ENCODE results near the gene PTPMT1. TPM values are rescaled to one million over a fixed set of nuclear protein-coding genes. Genes with fewer than 3 reads are reported as not detected.
A peak's percentile ranks its signal among the peaks of the same experiment; 100 is the strongest.
"Not testable (repeated sequence)": the region's sequence is repeated elsewhere in the genome, so short reads cannot be mapped to it uniquely, and the experiment has no call there.

Gene PTPMT1
- total RNA-seq, 3 donors from 2014 or later, result 47.1 to 54.7 (median 48.8) TPM

GRCh38 chr11:47533690-47534151 is 31.7 kb upstream of the PTPMT1 start:
- Mint-ChIP-seq H3K9me3 (no peaks in the 10 kb centered on the region), H3K4me3 (no peak overlapping the region), H3K4me1 (ENCODE audit: low read depth) (peaks cover 49% of the 10 kb centered on the region), H3K36me3 (ENCODE audit: insufficient read depth) (peaks cover 16% of the 10 kb centered on the region), H3K27me3 (ENCODE audit: low read depth) (no peaks in the 10 kb centered on the region)
- DNase-seq (no peak), ATAC-seq (no peak)

GRCh38 chr11:47534704-47535251 is 30.6 kb upstream of the PTPMT1 start:
- no peak for ATAC-seq

GRCh38 chr11:47536915-47537314 is 28.5 kb upstream of the PTPMT1 start:
- H3K36me3 Mint-ChIP-seq (ENCODE audit: insufficient read depth), result peaks cover 9% of the 10 kb centered on the region
- no peak for ATAC-seq
- no peaks in the 10 kb centered on the region for H3K27me3 Mint-ChIP-seq (ENCODE audit: low read depth)
- no peaks in the 10 kb centered on the region for H3K9me3 Mint-ChIP-seq
- peaks cover 60% of the 10 kb centered on the region for H3K4me1 Mint-ChIP-seq (ENCODE audit: low read depth)
- no peak for DNase-seq
- H3K4me3 Mint-ChIP-seq, result no peak overlapping the region

More at GRCh38 chr11:47534704-47535251, 30.6 kb upstream of the PTPMT1 start:
- Mint-ChIP-seq H3K9me3 (no peaks in the 10 kb centered on the region), H3K27me3 (ENCODE audit: low read depth) (no peaks in the 10 kb centered on the region), H3K36me3 (ENCODE audit: insufficient read depth) (peaks cover 17% of the 10 kb centered on the region), H3K4me1 (ENCODE audit: low read depth) (peaks cover 56% of the 10 kb centered on the region), H3K4me3 (no peak overlapping the region)
- DNase-seq, result no peak

GRCh38 chr11:47538741-47539565 is 26.4 kb upstream of the PTPMT1 start:
- Mint-ChIP-seq H3K9me3 (no peaks in the 10 kb centered on the region), H3K27me3 (ENCODE audit: low read depth) (no peaks in the 10 kb centered on the region), H3K4me1 (ENCODE audit: low read depth) (peaks cover 65% of the 10 kb centered on the region), H3K4me3 (no peak overlapping the region), H3K36me3 (ENCODE audit: insufficient read depth) (peaks cover 9% of the 10 kb centered on the region)
- DNase-seq (no peak), ATAC-seq (no peak)

GRCh38 chr11:47539681-47540039 is 25.7 kb upstream of the PTPMT1 start:
- DNase-seq (no peak), ATAC-seq (no peak)
- Mint-ChIP-seq H3K4me3 (peak overlapping the region; percentile 50), H3K36me3 (ENCODE audit: insufficient read depth) (peaks cover 9% of the 10 kb centered on the region), H3K9me3 (no peaks in the 10 kb centered on the region), H3K4me1 (ENCODE audit: low read depth) (peaks cover 70% of the 10 kb centered on the region), H3K27me3 (ENCODE audit: low read depth) (no peaks in the 10 kb centered on the region)

GRCh38 chr11:47541070-47541469 is 24.3 kb upstream of the PTPMT1 start:
- Mint-ChIP-seq H3K27me3 (ENCODE audit: low read depth) (no peaks in the 10 kb centered on the region), H3K4me3 (peak overlapping the region; percentile 58), H3K9me3 (no peaks in the 10 kb centered on the region), H3K36me3 (ENCODE audit: insufficient read depth) (peaks cover 6% of the 10 kb centered on the region), H3K4me1 (ENCODE audit: low read depth) (peaks cover 66% of the 10 kb centered on the region)
- DNase-seq (no peak), ATAC-seq (peak; percentile 20 to 29)

GRCh38 chr11:47545298-47545697 is 20.1 kb upstream of the PTPMT1 start:
- Mint-ChIP-seq H3K36me3 (ENCODE audit: insufficient read depth) (peaks cover 9% of the 10 kb centered on the region), H3K27me3 (ENCODE audit: low read depth) (no peaks in the 10 kb centered on the region), H3K9me3 (no peaks in the 10 kb centered on the region), H3K4me1 (ENCODE audit: low read depth) (peaks cover 73% of the 10 kb centered on the region), H3K4me3 (no peak overlapping the region)
- DNase-seq (no peak), ATAC-seq (no peak)

GRCh38 chr11:47546274-47546673 is 19.1 kb upstream of the PTPMT1 start:
- Mint-ChIP-seq H3K36me3 (ENCODE audit: insufficient read depth) (peaks cover 14% of the 10 kb centered on the region), H3K4me1 (ENCODE audit: low read depth) (peaks cover 73% of the 10 kb centered on the region)
- H3K27me3 Mint-ChIP-seq (ENCODE audit: low read depth); DNase-seq; H3K9me3 Mint-ChIP-seq; ATAC-seq; H3K4me3 Mint-ChIP-seq: not testable (repeated sequence)

- H3K9me3 Mint-ChIP-seq, result no peaks in the 10 kb centered on the region
- peak overlapping the region; percentile 92 for H3K4me3 Mint-ChIP-seq
- ATAC-seq, result no peak
- no peak for DNase-seq
- no peaks in the 10 kb centered on the region for H3K27me3 Mint-ChIP-seq (ENCODE audit: low read depth)
- peaks cover 53% of the 10 kb centered on the region for H3K4me1 Mint-ChIP-seq (ENCODE audit: low read depth)
- H3K36me3 Mint-ChIP-seq (ENCODE audit: insufficient read depth), result peaks cover 17% of the 10 kb centered on the region
Measured at GRCh38 chr11:47550288-47551047, 14.9 kb upstream of the PTPMT1 start.

GRCh38 chr11:47551086-47551485 is 14.3 kb upstream of the PTPMT1 start:
- H3K4me3 Mint-ChIP-seq, result peak overlapping the region; percentile 92
- ATAC-seq (no peak), DNase-seq (no peak)
- H3K4me1 Mint-ChIP-seq (ENCODE audit: low read depth), result peaks cover 53% of the 10 kb centered on the region
- no peaks in the 10 kb centered on the region for H3K9me3 Mint-ChIP-seq
- H3K36me3 Mint-ChIP-seq (ENCODE audit: insufficient read depth), result peaks cover 17% of the 10 kb centered on the region
- H3K27me3 Mint-ChIP-seq (ENCODE audit: low read depth), result no peaks in the 10 kb centered on the region

GRCh38 chr11:47552056-47552565 is 13.3 kb upstream of the PTPMT1 start:
- H3K4me1 Mint-ChIP-seq (ENCODE audit: low read depth), result peaks cover 46% of the 10 kb centered on the region
- ATAC-seq (peak; percentile 3), DNase-seq (peak; percentile 14)
- H3K4me3 Mint-ChIP-seq, result peak overlapping the region; percentile 92
- no peaks in the 10 kb centered on the region for H3K9me3 Mint-ChIP-seq
- H3K27me3 Mint-ChIP-seq (ENCODE audit: low read depth), result no peaks in the 10 kb centered on the region
- peaks cover 16% of the 10 kb centered on the region for H3K36me3 Mint-ChIP-seq (ENCODE audit: insufficient read depth)

GRCh38 chr11:47552566-47553405 is 12.6 kb upstream of the PTPMT1 start, which contains the start of gene CELF1:
Gene CELF1, minus strand, starts transcription at chr11:47553132. Its CDS starts 53,609 bp downstream, at chr11:47499523.
- H3K36me3 Mint-ChIP-seq (ENCODE audit: insufficient read depth), result peaks cover 14% of the 10 kb centered on the region
- DNase-seq (peak; percentile 88), ATAC-seq (peak; percentile 95)
- H3K9me3 Mint-ChIP-seq, result no peaks in the 10 kb centered on the region
- H3K4me3 Mint-ChIP-seq, result peak within 1 kb of the TSS; percentile 92
- peaks cover 41% of the 10 kb centered on the region for H3K4me1 Mint-ChIP-seq (ENCODE audit: low read depth)
- H3K27me3 Mint-ChIP-seq (ENCODE audit: low read depth), result no peaks in the 10 kb centered on the region

- ATAC-seq, result peak; percentile 16 to 31
- no peaks in the 10 kb centered on the region for H3K27me3 Mint-ChIP-seq (ENCODE audit: low read depth)
- H3K9me3 Mint-ChIP-seq, result no peaks in the 10 kb centered on the region
- H3K36me3 Mint-ChIP-seq (ENCODE audit: insufficient read depth), result peaks cover 14% of the 10 kb centered on the region
- no peak for DNase-seq
- peak overlapping the region; percentile 82 for H3K4me3 Mint-ChIP-seq
- H3K4me1 Mint-ChIP-seq (ENCODE audit: low read depth), result peaks cover 35% of the 10 kb centered on the region
Measured at GRCh38 chr11:47553406-47553743, 12.0 kb upstream of the PTPMT1 start.
